PFSK-1 (cell line): ENCODE data around the gene NEDD4L.

Experiments used
- FOXP2 ChIP-seq: optimal IDR thresholded peaks from 2 replicates; pipeline ENCODE3; 2011; ENCODE audit warnings: borderline replicate concordance, control low read depth, inconsistent platforms; ENCODE audit not compliant: insufficient read depth; ENCODE audit errors: extremely low read length, extremely low read depth
- POLR2AphosphoS5 ChIP-seq: IDR thresholded peaks from 2 replicates; pipeline ENCODE4 v1.6.1; 2012; ENCODE audit warnings: low read depth, mild to moderate bottlenecking, control low read depth, low read length, moderate library complexity
- REST ChIP-seq, 2 experiments: IDR thresholded peaks; 2 replicates each; pipeline versions ENCODE4 v1.6.1 to v1.8.0; 2011 to 2012; ENCODE audit warnings: low read depth in 2 of 2, low read length in 2 of 2, control low read depth in 1 of 2, inconsistent platforms in 1 of 2, mild to moderate bottlenecking in 1 of 2, moderate library complexity in 1 of 2; ENCODE audit not compliant: insufficient read depth in 1 of 2
- SIN3A ChIP-seq: IDR thresholded peaks from 2 replicates; pipeline ENCODE4 v1.6.1; 2012; ENCODE audit warnings: mild to moderate bottlenecking, low read length, moderate library complexity, borderline replicate concordance; ENCODE audit not compliant: insufficient read depth
- TAF1 ChIP-seq: IDR thresholded peaks from 2 replicates; pipeline ENCODE4 v1.6.1; 2012; ENCODE audit warnings: low read length, control low read depth, borderline replicate concordance; ENCODE audit not compliant: insufficient read depth

GRCh38 chr18:58370038-58370580, 326.1 kb downstream of the NEDD4L start:
- TF ChIP-seq SIN3A (no peak), POLR2AphosphoS5 (no peak), FOXP2 (no peak), REST (IDR thresholded peaks at IDR 0.05; ENCODE audit: insufficient read depth in 1 of 2, low read depth in 2 of 2, low read length in 2 of 2) (no peak), TAF1 (no peak)
